Suprapubic skin (tissue), 4 donors: ENCODE data around the gene SUMF1. TPM values are rescaled to one million over a fixed set of nuclear protein-coding genes. Genes with fewer than 3 reads are reported as not detected.
"Not testable (repeated sequence)": the region's sequence is repeated elsewhere in the genome, so short reads cannot be mapped to it uniquely, and the experiment has no call there.

Experiments used
- DNase-seq, 2 donors: peaks; one replicate each; pipeline ENCODE4 v3.0.0-alpha.2; 2019; ENCODE audit warnings: low spot score in 2 of 2
- H3K27ac ChIP-seq: fragments of 200-600 bp; sonication (generic); one replicate; pipeline ENCODE4 v1.5.1; 2019
- H3K27me3 ChIP-seq: fragments of 200-600 bp; sonication (generic); one replicate; pipeline ENCODE4 v1.5.1; 2019
- H3K36me3 ChIP-seq: fragments of 200-600 bp; sonication (generic); one replicate; pipeline ENCODE4 v1.5.1; 2019
- H3K4me1 ChIP-seq: fragments of 200-600 bp; sonication (generic); one replicate; pipeline ENCODE4 v1.5.1; 2019
- H3K4me3 ChIP-seq: fragments of 200-600 bp; sonication (generic); one replicate; pipeline ENCODE4 v1.5.1; 2019; ENCODE audit warnings: mild to moderate bottlenecking
- H3K9me3 ChIP-seq: fragments of 200-600 bp; sonication (generic); one replicate; pipeline ENCODE4 v1.5.1; 2019
- EP300 ChIP-seq: sonication (generic); formaldehyde crosslinking; IDR thresholded peaks from one replicate; pipeline ENCODE4 v1.6.1; 2017; ENCODE audit warnings: antibody characterized with exemption
- POLR2A ChIP-seq, 2 donors: fragments of 450-650 bp; IDR thresholded peaks; one replicate each; pipeline ENCODE4 v1.6.1; 2017; ENCODE audit warnings: antibody characterized with exemption in 2 of 2, mild to moderate bottlenecking in 2 of 2, moderate library complexity in 2 of 2
- POLR2AphosphoS5 ChIP-seq, 3 donors: sonication (generic); formaldehyde crosslinking; IDR thresholded peaks; one replicate each; pipeline ENCODE4 v1.6.1; 2017; ENCODE audit warnings: antibody characterized with exemption in 3 of 3
- WGBS: methylation state at CpG from one replicate; pipeline ENCODE4 v1.1.5; 2018; 5-methylcytosine and 5-hydroxymethylcytosine counted together
- total RNA-seq, 4 donors: library from RNA; depleted of rRNA; stranded (reverse); fragments of >200 nt; gene quantifications; one replicate each; pipeline ENCODE4 v1.1.0, GENCODE V29; 2016
- TF ChIP-seq, protein P1 (sequence below), 2 donors: fragments of 200-600 bp in 1 of 2; fragments of 450-650 bp in 1 of 2; sonication (generic) in 1 of 2; IDR thresholded peaks; one replicate each; pipeline ENCODE4 v1.5.1; 2016 to 2019; ENCODE audit warnings: antibody characterized with exemption in 2 of 2, mild to moderate bottlenecking in 1 of 2, moderate library complexity in 1 of 2

The SUMF1 gene
- total RNA-seq, 4 donors from 2014 or later: 38.9 to 47.3 (median 42.3) TPM

GRCh38 chr3:4461468-4462090, 5.5 kb downstream of the SUMF1 start:
- Histone ChIP-seq H3K27ac (no peak overlapping the region), H3K27me3 (no peaks in the 10 kb centered on the region), H3K36me3 (no peaks in the 10 kb centered on the region), H3K4me3 (no peak overlapping the region), H3K9me3 (no peaks in the 10 kb centered on the region), H3K4me1 (peaks cover 8% of the 10 kb centered on the region)
- 81% methylated on average over 2 of the region's 2 CpGs for WGBS
- TF ChIP-seq EP300: no peak
- no peak for DNase-seq

DNA sequence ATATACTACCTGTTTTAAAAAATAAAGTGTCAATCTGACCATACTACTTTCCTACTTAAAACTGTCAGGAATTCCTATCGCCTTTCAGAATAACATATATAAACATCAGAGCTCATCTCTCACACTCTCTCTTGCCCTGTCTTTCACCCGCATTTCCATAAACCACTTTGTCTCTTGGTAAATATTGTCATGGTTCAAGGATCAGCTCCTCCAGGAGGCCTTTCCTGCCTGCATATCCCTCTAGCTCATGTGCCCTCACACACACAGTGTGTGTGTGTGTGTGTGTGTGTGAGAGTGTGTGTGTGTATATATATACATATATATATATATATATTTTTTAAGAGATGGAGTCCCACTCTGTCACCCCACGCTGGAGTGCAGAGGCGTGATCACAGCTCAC, 6.7 kb downstream of the SUMF1 start:
- no peak overlapping the region for H3K27ac ChIP-seq
- H3K4me3 ChIP-seq: no peak overlapping the region
- H3K27me3 ChIP-seq: no peaks in the 10 kb centered on the region
- no peaks in the 10 kb centered on the region for H3K4me1 ChIP-seq
- no peak for DNase-seq
- H3K9me3 ChIP-seq: no peaks in the 10 kb centered on the region
- TF ChIP-seq POLR2AphosphoS5 (IDR thresholded peaks at IDR 0.05) (no peak), POLR2A (IDR thresholded peaks at IDR 0.05) (no peak), EP300 (no peak)
- TF ChIP-seq, protein P1, sequence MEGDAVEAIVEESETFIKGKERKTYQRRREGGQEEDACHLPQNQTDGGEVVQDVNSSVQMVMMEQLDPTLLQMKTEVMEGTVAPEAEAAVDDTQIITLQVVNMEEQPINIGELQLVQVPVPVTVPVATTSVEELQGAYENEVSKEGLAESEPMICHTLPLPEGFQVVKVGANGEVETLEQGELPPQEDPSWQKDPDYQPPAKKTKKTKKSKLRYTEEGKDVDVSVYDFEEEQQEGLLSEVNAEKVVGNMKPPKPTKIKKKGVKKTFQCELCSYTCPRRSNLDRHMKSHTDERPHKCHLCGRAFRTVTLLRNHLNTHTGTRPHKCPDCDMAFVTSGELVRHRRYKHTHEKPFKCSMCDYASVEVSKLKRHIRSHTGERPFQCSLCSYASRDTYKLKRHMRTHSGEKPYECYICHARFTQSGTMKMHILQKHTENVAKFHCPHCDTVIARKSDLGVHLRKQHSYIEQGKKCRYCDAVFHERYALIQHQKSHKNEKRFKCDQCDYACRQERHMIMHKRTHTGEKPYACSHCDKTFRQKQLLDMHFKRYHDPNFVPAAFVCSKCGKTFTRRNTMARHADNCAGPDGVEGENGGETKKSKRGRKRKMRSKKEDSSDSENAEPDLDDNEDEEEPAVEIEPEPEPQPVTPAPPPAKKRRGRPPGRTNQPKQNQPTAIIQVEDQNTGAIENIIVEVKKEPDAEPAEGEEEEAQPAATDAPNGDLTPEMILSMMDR (IDR thresholded peaks at IDR 0.05): no peak
- WGBS: 97% methylated on average over 4 of the region's 4 CpGs
- no peaks in the 10 kb centered on the region for H3K36me3 ChIP-seq

DNA sequence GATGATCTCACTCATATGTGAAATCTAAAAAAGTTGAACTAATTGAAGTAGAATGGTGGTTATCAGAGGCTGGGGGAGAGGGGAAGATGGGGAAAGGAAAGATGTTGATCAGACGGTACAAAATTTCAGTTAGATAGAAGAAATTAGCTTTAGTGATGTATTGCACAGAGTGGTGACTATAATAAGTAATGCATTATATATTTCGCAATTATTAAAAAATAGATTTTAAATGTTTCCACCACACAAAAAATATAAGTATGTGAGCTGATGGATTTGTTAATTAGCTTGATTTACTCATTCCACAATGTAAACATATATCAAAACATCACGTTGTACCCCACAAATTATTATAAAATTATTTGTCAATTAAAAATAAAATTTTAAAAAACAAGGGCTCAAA, 8.1 kb downstream of the SUMF1 start:
- Histone ChIP-seq H3K27me3 (no peaks in the 10 kb centered on the region), H3K27ac (no peak overlapping the region), H3K36me3 (no peaks in the 10 kb centered on the region), H3K9me3 (no peaks in the 10 kb centered on the region), H3K4me3 (no peak overlapping the region), H3K4me1 (no peaks in the 10 kb centered on the region)
- no peak for DNase-seq
- TF ChIP-seq EP300 (no peak), POLR2AphosphoS5 (IDR thresholded peaks at IDR 0.05) (no peak), POLR2A (IDR thresholded peaks at IDR 0.05) (no peak)
- TF ChIP-seq, protein P1 (IDR thresholded peaks at IDR 0.05): no peak
- 94% methylated on average over 3 of the region's 3 CpGs for WGBS

GRCh38 chr3:4456780-4457179, 10.3 kb downstream of the SUMF1 start:
- not testable (repeated sequence) for H3K4me1 ChIP-seq, H3K27ac ChIP-seq, H3K9me3 ChIP-seq, H3K27me3 ChIP-seq, H3K4me3 ChIP-seq, DNase-seq, H3K36me3 ChIP-seq
- WGBS: 93% methylated on average over 14 of the region's 14 CpGs

DNA sequence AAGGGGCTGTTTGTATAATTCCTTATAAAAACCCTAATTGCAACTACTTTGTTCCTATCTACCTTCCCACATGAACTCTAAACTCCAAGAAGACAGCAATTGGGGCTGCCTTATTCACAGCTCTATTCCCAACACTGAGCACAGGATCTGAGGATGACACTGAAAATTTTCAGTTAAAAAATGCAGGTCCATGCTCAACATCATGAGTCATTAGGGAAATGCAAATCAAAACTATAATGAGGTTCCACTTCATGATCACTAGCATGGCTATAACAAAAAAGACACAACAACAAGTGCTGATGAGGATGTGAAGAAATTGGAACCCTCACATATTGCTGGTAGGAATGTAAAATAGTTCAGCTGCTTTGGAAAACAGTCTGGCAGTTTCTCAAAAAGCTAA, 12.9 kb downstream of the SUMF1 start:
- no peaks in the 10 kb centered on the region for H3K4me1 ChIP-seq
- no peaks in the 10 kb centered on the region for H3K27me3 ChIP-seq
- TF ChIP-seq, protein P1 (IDR thresholded peaks at IDR 0.05): no peak
- no peak for TF ChIP-seq POLR2AphosphoS5 (IDR thresholded peaks at IDR 0.05)
- H3K27ac ChIP-seq: no peak overlapping the region
- H3K9me3 ChIP-seq: no peaks in the 10 kb centered on the region
- H3K4me3 ChIP-seq: no peak overlapping the region
- DNase-seq: no peak
- H3K36me3 ChIP-seq: peaks cover 17% of the 10 kb centered on the region

GRCh38 chr3:4449043-4449805, 17.8 kb downstream of the SUMF1 start:
- Histone ChIP-seq H3K4me1 (no peaks in the 10 kb centered on the region), H3K36me3 (peaks cover 40% of the 10 kb centered on the region), H3K4me3 (no peak overlapping the region), H3K9me3 (no peaks in the 10 kb centered on the region), H3K27me3 (no peaks in the 10 kb centered on the region), H3K27ac (no peak overlapping the region)
- TF ChIP-seq POLR2A (IDR thresholded peaks at IDR 0.05) (no peak), EP300 (no peak), POLR2AphosphoS5 (IDR thresholded peaks at IDR 0.05) (no peak)
- TF ChIP-seq, protein P1 (IDR thresholded peaks at IDR 0.05): no peak
- no peak for DNase-seq
- 80% methylated on average over 5 of the region's 5 CpGs for WGBS
